ENCODE data around the gene PURA.
A peak's percentile ranks its signal among the peaks of the same experiment; 100 is the strongest.

PURA gene

DNA sequence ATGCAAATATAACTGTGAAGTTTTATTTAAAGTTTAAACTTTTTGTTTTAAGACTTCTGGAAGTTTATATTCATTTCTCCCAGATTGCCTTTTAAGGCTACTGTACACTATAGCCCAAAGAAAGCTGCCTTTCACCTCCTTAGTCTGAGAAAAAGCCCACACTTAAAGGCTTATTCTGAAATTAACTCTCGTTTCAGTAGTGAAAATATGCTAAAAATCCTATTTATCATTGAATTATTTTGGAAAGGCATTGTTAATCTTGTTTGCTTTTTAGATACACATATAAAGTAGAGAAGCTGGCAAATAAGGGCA lies 3.3 kb upstream of the PURA start:
- DNase-seq = no peak

DNA sequence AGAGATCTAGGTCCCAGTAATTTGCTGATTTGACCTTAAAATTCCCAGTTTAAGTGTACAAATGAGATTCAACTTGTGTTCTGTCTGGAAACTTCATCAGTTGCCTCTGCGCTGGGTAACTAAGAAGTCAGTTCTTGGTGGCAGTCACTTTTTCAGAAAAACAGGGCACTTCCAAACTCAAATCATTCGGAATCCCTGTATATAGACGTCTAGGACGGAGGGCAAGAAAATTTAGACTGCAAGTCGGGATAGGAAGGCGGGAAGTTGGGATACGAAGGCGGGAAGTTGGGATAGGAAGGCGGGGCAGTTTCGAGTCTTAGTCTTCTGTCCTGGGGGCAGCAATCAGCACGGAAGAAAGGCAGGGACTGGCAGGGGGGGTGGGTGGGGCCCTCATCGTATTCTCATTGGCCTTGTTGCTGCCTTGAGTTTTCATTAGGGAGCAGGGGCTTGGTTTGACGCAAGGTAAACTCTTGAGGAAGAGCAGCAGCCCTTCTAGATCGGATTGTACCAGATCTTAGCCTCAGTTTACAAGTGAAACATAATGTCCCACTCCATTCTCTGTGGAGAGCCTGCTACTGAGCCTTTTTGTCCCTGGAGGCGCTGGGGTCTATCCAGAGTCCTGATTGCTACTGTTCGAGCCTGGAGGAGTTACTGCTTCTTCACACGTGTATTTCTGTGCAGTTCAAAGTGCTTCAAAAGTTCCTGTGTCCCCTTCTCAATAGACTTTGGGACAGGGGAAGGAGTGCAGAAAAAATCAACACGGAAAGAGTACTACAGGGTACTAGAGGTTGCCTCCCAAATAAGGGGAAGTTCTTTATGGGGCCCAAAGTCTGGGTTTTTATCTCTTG lies 2.7 kb upstream of the PURA start:
- no peak for DNase-seq

DNA sequence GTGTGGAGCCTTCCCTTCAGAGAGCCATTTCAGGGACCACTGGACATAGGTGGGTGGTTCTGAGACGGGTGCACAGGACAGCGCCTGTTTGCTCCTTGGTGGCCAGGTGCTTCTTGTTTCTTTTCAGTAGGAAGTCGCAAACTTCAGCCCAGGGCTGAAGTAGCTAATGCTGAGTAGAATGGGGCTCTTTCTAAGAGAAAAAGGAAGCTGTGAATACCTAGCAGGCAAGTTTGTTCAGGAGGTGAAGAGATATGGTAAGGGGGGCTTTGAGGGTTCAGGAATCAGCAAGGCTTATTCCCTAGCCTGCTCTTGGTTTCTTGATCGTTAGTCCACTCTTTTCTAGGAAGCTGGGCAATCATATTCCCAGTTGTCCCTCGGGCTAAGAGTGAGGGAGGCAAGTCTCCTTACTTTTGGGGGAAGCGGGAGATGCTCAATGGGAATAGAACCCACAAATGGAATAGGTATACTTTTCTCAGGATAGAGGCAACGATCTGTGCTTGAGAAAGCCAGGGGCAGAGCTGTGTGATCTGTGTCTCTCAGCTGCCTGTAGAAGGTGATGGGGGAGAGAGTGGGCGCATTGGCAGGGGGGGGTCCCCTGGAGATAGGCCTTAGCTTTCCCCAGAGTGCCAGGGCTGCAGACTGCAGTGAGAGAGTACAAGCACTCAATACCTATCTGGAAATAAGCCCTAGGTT lies 1.9 kb upstream of the PURA start:
- no peak for DNase-seq

DNA sequence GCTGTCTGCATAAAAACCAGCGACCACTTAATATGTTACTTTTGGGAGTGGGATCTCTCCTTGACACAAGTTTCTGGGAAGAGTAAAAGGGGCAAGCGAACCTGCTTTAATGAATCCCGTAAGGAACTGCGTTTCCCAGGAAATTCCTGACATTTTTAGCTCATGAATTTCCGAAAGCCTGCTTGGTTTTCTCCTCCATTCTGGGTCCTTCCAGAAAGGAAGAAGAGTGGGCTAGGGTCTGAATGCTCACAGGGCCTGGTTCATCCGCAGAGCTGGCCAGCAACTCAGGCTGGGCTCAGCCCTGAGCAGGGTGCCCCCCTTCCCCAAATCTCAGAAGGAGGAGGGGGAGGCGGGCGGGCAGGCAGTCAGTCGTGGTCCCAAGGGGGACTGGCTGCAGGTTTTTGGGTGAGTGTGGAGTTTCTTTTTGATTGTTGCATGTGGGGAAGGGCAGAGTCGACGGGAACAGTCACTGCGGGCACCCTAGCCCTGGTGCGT lies 1.2 kb upstream of the PURA start:
- DNase-seq = peak; percentile 13

DNA sequence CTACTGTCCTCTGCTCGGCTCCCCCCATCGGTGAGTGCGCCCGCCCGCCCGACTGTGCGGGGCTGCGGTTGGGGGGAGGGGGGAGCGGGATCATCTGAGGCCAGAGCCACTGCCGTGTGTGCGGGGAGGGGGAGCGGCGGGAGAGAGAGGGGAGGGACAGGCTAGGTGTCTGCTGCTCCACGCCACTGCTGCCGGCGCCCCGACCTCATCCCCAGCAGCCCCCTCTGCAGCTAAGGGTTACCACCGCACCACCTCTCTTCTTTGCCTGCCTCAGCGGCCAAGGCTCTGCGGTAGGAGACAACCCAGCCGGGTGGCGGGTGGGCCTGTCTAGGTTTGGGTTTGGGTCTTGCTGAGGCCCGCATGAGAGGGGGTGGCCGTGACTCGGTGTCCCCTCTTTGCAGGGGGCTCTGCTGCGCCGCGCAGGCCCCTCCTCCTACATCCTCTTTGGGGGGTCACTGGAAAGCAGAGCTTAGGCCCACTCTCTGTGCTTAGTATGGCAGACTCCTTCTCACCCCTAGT lies 670 bp upstream of the PURA start:
- no peak for DNase-seq

DNA sequence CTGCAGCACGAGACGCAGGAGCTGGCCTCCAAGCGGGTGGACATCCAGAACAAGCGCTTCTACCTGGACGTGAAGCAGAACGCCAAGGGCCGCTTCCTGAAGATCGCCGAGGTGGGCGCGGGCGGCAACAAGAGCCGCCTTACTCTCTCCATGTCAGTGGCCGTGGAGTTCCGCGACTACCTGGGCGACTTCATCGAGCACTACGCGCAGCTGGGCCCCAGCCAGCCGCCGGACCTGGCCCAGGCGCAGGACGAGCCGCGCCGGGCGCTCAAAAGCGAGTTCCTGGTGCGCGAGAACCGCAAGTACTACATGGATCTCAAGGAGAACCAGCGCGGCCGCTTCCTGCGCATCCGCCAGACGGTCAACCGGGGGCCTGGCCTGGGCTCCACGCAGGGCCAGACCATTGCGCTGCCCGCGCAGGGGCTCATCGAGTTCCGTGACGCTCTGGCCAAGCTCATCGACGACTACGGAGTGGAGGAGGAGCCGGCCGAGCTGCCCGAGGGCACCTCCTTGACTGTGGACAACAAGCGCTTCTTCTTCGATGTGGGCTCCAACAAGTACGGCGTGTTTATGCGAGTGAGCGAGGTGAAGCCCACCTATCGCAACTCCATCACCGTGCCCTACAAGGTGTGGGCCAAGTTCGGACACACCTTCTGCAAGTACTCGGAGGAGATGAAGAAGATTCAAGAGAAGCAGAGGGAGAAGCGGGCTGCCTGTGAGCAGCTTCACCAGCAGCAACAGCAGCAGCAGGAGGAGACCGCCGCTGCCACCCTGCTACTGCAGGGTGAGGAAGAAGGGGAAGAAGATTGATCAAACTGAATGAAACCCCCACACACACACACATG lies 654 bp downstream of the PURA start:
- peak; percentile 49 for DNase-seq

DNA sequence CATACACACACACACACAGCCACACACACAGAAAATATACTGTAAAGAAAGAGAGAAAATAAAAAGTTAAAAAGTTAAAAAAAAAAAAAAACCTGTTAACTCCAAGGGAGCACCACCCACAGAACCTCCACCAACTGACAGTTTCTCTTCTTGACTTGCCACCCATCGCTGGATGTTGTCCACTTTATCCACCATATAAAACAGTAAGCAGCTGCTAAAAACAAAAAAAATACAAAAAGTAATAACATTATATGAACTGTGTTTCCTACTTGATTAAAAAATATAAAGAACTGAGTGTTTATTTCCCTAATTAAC lies 1.2 kb downstream of the PURA start:
- no peak for DNase-seq

DNA sequence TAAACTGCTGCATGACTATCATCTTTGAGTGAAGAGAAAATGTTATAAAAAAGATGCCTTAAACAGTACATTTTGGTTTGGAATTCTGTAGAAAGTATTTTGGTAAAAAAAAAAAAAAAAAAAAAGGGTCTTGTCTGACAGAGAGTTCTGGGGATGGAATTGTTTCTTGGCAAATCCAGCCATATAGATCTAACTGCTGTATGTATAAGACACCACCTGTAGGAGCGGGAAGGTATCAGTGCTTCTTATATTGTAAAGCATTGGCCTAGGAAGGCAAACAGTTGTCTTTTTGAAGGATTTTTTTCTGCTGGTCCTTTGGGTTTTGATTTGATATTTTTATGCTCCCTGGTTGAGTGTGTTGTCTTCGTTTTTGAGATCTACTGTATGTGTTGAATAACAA lies 2.8 kb downstream of the PURA start:
- DNase-seq = no peak

DNA sequence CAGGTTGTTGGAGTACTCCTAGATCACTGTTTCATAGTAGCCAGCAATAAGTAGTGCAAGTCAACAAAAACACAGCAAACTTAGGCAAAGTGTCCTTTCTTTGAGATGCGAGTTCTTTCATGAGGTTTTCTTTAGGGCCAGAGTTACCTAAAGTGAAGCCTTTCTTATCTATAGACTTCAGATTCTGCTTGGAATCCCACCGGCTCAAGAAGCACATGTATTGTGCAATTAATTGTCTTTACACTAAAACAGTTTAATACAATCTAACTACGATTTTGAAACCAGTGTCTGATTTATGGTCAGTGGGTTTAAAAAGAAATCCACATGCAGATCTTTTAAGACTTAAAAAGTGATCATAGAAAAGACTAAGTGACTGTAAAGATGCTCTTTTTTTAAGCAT lies 3.6 kb downstream of the PURA start:
- no peak for DNase-seq

DNA sequence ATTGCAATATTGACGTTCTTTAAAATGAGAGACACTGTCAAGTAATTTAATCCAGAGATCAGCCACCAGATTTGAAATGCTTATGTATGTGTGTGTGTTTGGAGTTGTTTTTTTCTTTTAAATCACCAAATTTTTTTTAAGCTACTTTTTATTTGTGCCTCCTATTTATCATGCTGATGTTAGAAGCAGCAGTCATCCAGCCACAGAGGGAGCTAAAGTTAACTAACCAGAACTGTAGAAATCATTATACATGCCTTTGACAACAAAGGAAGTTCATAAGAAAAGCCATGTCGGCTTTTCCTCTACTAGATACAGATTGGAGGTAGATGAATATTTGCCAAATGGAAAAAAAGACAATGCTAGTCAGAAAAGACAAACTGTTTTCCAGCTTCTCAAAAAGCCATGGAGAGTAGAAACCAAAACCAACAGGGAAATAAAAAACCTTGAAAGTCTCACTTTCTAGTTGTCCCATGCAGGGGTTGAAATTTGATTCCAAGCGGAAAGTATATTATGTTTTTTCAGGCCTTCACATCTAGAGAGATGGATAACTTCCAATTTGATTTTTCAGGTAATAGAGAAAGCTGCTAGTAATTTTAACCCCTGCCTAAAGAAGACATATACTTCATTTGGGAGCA lies 4.5 kb downstream of the PURA start:
- DNase-seq = peak; percentile 12

DNA sequence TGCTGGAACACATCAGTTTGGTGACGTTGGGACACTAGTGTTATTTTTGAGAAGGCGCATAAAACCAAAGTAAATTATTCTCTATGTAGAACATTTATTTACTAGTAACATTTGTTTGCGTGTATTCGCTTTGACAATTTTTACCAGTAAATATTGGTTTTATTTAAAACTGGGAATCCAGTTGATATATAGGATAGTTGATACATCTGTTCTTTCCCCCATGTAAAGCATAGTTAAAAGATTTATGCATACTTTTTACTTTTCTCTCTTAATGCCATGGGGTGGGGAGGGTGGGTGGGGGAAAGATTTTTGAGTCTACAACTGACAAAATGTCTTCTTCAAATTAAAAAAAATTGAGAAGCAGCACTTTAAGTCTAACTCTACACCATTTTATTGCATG lies 11.7 kb downstream of the PURA start, which contains the start of gene IGIP:
TSS of gene IGIP (plus strand) at position 301 of the 400 bp plus-strand sequence. CDS start 2,540 bp downstream, outside the sequence.
- no peak for DNase-seq

DNA sequence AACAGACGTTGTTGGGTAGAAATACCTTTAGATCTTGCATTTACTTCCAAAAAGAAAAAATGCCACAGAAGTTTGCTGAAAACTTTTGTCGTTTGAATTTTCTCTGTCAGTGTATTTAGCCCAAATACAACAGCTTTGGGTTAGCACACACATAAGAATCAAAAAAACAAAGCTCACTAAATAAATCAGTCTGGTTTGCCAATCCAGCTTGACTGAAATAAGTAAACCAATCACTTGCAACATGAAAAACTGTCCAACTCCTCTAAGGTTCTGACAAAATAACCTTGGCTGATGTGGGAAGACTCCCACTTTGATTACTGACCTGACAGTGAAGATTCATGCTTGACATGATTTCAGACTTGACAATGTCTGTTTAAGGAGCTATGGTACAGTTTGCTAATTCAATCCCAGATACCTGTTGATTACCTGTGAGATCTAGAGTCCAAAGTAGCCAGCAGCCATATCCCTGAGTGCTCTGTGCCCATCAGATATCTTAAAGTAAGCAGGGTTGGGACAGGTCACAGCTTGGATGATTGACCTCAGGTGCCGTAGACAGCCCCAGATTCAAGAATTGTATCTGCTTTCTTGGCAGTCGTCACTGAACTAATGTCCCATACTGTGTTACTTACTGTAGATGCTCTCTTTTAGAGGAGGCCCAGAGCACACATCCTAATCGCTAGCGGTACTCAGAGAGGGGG lies 12.6 kb downstream of the PURA start:
- no peak for DNase-seq

DNA sequence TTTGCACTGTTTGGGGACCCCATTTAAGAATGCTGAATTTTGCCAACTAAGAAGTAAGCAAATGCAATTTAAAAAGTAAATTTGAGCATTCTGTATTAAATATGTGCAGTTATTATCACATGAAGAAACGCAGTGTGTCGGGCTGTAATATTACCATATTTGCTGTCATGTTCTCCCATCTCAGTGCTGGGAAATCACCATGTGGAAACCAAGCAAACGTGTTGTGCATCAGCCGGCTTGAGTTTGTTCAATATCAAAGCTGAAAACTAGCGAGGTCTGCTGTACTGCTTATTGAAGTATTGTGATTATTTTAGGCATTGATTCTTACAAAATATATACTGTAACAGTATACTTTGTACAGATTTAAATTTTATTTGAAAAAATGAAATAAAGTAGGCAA lies 14.5 kb downstream of the PURA start:
- no peak for DNase-seq

DNA sequence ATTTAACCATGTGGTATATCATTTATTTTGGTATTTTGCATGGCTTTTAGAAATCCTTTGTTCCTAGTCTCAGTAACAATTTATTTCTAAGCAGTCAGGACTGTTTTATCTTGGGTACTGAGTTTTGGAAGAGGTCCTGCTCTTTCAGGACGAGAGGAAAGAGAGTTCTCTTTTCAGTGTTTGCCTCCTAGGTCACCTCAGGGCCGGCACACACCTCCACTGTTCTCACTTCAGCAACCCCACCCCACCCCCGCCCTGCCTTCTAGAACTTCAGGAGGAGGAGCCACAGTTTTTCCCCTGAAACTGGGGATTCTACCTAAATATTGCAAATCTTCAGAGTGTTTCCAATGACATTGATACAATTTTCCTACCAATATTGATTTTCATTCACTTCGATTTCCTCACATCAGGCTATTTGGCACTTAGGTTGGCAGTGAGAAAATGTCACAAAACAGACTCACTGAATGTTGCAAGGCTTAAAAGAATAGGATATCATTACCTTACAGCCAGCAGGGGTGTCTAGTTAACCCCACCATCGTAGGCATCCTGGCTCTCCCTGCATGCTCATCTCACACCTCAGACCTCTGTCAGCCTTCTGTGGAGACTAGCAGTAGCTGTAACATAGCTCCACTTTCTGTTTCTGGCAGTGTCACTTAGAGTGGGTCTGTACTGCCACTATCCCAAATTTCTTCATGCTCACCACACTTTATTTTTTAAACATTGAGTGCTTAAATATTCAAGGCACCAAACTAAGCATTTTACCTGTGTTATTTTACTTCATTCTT lies 17.2 kb downstream of the PURA start:
- DNase-seq = no peak

DNA sequence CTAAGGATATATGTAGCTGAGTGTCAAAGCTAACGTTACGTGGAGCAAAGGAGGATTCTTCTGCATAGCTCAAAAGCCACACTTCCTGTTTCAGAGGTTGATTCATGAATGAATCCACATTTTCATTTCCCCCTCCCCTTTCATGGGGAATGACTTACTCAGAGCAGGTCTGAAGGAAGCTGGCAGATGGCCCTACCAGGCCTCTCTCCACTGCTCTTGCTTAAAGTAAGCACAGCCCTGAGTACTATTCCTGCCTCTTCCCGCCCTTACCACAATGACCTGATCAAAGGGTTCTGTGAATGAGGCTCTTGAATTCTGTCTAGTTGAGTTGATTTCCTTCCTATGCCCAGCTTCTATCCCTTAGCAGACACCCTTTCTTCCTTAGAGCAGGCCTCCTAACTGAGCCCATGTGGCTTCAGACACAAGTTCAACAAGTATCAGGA lies 18.1 kb downstream of the PURA start:
- peak; percentile 93 for DNase-seq

DNA sequence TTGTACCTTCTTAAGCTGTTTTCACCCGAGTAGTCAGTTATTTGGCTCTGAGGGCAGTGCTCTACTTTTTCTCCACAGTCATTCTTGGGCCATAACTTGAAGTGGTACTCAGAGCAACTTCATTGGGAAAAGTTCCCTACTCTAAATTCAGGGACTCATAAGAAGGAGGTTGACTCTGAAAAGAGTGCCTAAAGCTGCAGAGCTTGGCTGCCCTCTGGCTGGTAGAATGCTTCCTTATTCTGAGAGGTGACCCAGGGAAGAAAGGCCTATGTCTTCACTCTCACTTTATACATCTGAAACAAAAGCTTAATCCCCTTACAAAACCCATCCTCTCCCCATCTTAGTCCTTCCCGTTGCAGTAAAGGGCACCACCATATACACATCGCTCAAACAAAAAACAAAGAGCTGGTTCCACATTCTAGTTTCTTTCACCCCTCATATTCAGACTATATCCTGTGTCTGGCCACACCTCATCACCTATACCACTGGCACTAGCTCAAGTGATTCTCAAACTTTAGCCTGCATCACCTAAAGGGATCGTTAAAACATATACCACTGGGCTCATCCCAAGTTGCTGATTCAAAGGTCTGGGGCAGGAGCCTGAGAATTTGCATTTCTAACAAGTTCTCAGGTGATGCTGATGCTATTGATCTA lies 19.7 kb downstream of the PURA start:
- DNase-seq = no peak

DNA sequence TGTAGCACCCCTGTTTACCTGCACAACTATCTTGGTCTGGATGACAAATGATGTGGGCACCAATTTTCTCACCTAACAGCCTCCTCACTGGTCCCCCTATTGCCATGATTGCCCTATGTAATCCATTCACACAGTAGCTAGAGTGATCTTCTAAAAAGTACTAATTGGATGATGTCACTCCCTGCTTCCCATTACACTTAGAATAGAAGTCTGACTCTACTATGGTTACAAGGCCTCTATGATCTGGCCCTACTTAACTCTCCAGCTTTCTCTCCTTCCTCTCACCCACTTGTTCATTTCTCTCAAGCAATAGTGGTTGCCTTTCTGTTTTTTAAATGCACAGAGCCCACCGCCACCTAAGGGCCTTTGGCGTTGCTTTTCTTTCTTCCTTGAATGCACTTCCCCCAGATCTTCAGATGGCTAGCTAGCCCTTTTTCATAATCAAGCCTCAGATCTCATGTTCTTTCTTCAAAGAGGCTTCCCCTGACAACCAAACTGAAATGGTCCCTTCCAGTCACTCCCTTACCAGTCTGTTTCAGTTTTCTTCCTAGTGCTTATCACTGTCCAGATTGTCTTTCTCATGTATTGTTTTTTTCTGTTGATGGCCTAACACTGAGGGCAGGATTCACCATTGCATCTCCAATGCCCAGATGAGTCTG lies 20.5 kb downstream of the PURA start:
- no peak for DNase-seq

DNA sequence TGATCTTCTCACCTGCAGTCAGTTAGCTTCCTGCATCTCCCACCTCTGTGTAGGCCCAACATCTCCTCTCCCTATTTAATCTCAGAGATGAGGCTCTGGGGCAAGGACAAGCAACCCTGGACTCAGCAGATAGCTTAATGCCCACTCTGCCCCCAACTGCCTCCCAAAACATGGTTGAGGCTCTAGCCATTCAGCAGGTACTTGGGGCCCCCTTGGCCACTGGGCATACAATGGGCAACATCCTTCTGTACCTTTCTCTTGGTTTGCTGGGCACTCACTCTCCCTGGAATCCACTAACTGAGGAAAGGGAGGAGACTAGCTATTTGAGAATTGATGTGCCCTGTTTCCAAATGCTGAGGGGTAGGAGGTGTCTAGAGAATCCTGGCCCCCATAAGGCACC lies 21.2 kb downstream of the PURA start:
- no peak for DNase-seq

DNA sequence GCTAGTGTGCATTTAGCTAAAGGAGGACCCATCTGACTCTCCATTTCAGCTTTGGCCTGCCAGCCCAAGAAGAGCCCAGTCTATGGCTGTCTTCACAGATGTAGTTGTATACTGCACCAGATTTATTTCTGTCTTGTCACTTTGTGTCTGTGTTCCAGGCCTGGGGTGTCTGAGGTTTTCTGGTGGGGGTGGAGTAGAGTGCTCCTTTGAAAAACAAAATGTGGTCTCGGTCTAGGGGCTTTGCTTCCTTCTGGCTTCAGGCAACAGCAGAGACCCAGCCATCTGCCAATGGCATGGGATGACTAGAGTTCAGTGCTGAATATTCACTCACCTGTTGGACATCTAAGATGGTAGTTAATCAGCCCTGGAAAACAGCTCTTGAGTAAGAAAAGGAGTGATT lies 22.7 kb downstream of the PURA start:
- no peak for DNase-seq

DNA sequence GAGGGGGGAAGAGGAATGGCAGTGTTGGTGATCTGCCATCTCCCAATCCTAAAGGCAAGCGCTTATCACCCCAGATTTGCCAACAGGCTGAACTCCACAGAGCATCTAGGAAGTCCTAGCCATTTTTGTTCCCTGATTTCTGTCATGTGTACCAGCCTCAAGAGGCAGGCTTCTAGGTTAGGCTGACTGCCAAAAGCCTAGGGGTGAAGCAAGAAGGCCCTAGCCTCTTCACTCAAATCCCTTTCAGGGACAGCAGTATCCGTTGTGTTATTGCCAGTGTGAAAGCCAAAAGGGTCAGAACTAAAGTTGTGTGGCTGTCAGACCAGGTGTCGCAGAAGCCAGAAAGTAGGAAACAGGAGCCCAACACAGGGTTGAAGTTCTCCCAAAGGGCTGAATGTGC lies 26.5 kb downstream of the PURA start:
- no peak for DNase-seq
